Measurements from ENCODE around the gene MARS1.
"Not testable (repeated sequence)": the region's sequence is repeated elsewhere in the genome, so short reads cannot be mapped to it uniquely, and the experiment has no call there.

The MARS1 gene

DNA sequence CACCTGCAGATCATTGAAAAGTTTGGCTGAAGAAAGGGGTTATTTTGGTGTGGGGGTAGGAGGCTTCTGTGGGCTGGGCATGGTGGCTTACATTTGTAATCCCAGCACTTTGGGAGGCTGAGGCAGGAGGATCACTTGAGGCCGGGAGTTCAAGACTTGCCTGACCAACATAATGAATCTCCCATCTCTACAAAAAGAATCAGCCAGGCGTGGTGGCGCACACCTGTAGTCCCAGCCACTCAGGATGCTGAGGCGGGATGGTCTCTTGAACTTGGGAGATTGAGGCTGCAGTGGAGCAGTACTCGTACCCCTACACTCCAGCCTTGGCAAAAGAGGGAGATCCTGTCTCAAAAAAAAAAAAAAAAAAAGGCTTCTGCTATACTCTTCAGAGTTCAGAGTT lies 25.4 kb downstream of the MARS1 start:
- TF ChIP-seq, protein P1, sequence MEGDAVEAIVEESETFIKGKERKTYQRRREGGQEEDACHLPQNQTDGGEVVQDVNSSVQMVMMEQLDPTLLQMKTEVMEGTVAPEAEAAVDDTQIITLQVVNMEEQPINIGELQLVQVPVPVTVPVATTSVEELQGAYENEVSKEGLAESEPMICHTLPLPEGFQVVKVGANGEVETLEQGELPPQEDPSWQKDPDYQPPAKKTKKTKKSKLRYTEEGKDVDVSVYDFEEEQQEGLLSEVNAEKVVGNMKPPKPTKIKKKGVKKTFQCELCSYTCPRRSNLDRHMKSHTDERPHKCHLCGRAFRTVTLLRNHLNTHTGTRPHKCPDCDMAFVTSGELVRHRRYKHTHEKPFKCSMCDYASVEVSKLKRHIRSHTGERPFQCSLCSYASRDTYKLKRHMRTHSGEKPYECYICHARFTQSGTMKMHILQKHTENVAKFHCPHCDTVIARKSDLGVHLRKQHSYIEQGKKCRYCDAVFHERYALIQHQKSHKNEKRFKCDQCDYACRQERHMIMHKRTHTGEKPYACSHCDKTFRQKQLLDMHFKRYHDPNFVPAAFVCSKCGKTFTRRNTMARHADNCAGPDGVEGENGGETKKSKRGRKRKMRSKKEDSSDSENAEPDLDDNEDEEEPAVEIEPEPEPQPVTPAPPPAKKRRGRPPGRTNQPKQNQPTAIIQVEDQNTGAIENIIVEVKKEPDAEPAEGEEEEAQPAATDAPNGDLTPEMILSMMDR (IDR thresholded peaks at IDR 0.05; ENCODE audit: insufficient read depth, low read length): no peak
- TF ChIP-seq POLR2AphosphoS5 (IDR thresholded peaks at IDR 0.05; ENCODE audit: low read depth) (no peak), SPI1 (IDR thresholded peaks at IDR 0.05; ENCODE audit: borderline replicate concordance, low read depth) (no peak), GABPA (IDR thresholded peaks at IDR 0.05; ENCODE audit: low read depth) (no peak)
- TF ChIP-seq, protein P2, sequence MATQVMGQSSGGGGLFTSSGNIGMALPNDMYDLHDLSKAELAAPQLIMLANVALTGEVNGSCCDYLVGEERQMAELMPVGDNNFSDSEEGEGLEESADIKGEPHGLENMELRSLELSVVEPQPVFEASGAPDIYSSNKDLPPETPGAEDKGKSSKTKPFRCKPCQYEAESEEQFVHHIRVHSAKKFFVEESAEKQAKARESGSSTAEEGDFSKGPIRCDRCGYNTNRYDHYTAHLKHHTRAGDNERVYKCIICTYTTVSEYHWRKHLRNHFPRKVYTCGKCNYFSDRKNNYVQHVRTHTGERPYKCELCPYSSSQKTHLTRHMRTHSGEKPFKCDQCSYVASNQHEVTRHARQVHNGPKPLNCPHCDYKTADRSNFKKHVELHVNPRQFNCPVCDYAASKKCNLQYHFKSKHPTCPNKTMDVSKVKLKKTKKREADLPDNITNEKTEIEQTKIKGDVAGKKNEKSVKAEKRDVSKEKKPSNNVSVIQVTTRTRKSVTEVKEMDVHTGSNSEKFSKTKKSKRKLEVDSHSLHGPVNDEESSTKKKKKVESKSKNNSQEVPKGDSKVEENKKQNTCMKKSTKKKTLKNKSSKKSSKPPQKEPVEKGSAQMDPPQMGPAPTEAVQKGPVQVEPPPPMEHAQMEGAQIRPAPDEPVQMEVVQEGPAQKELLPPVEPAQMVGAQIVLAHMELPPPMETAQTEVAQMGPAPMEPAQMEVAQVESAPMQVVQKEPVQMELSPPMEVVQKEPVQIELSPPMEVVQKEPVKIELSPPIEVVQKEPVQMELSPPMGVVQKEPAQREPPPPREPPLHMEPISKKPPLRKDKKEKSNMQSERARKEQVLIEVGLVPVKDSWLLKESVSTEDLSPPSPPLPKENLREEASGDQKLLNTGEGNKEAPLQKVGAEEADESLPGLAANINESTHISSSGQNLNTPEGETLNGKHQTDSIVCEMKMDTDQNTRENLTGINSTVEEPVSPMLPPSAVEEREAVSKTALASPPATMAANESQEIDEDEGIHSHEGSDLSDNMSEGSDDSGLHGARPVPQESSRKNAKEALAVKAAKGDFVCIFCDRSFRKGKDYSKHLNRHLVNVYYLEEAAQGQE (IDR thresholded peaks at IDR 0.05; ENCODE audit: insufficient replicate concordance, low read depth): no peak
- no peaks in the 10 kb centered on the region for H3K27me3 ChIP-seq (ENCODE audit: insufficient read depth, poor library complexity, severe bottlenecking)
- DNase-seq (ENCODE audit: low read depth in 1 of 2, low spot score in 1 of 2): no peak
- no peak overlapping the region for H3K27ac ChIP-seq (replicated peaks)
- H3K4me3 ChIP-seq (replicated peaks; ENCODE audit: insufficient read depth, low read length): no peak overlapping the region

DNA sequence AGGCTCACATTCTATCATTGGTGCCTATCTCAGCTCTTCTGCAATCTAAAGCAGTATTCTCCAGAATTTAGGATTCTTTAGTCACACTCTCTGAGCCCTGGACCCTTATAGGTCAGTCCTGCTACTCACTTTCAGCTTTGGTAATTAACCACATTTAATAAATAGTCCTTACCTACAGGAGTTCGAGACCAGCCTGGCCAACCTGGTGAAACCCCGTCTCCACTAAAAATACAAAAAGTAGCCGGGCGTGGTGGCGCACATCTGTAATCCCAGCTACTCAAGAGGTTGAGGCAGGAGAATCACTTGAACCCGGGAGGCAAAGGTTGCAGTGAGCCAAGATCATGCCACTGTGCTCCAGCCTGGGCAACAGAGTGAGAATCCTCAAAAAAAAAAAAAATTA lies 25.8 kb downstream of the MARS1 start:
- H3K4me3 ChIP-seq (replicated peaks; ENCODE audit: insufficient read depth, low read length); H3K27me3 ChIP-seq (ENCODE audit: insufficient read depth, poor library complexity, severe bottlenecking); H3K27ac ChIP-seq (replicated peaks); DNase-seq (ENCODE audit: low read depth in 1 of 2, low spot score in 1 of 2): not testable (repeated sequence)

DNA sequence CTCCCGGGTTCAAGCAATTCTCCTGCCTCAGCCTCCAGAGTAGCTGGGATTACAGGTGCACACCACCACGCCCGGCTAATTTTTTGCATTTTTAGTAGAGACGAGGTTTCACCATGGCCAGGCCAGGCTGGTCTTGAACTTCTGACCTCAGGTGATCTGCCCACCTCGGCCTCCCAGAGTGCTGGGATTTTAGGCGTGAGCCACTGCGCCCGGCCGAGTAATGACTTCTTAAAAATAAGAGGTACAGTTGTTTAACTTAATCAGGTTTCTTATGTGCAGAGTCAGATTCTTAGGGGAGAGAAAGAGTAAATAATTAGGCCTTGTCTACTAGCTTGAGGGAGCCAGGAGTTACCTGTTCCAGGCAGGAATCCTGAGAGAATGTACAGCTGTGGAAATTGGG lies 26.4 kb downstream of the MARS1 start:
- H3K4me3 ChIP-seq (replicated peaks; ENCODE audit: insufficient read depth, low read length); H3K27me3 ChIP-seq (ENCODE audit: insufficient read depth, poor library complexity, severe bottlenecking); H3K27ac ChIP-seq (replicated peaks); DNase-seq (ENCODE audit: low read depth in 1 of 2, low spot score in 1 of 2): not testable (repeated sequence)

DNA sequence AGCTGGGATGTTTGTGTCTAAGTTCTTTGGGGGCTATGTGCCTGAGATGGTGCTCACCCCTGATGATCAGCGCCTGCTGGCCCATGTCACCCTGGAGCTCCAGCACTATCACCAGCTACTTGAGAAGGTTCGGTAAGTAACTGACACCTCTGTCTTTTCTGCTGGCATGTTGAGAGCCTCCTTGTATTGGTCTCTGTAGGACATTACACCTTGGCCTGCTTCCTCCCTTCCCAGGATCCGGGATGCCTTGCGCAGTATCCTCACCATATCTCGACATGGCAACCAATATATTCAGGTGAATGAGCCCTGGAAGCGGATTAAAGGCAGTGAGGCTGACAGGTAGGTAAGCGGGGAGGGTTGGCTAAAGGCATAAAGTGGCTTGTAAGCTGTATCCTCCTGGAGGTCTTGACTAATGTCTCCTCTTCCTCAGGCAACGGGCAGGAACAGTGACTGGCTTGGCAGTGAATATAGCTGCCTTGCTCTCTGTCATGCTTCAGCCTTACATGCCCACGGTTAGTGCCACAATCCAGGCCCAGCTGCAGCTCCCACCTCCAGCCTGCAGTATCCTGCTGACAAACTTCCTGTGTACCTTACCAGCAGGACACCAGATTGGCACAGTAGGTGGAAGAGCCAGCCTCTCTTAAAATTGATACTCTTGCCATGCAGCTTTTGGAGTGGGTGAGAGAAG lies 27.0 kb downstream of the MARS1 start:
- TF ChIP-seq POLR2AphosphoS5 (IDR thresholded peaks at IDR 0.05; ENCODE audit: low read depth): no peak; the same call in 1 of the 2 replicates
- TF ChIP-seq, protein P1 (IDR thresholded peaks at IDR 0.05; ENCODE audit: insufficient read depth, low read length): no peak
- TF ChIP-seq GABPA (IDR thresholded peaks at IDR 0.05; ENCODE audit: low read depth): no peak
- no peak for DNase-seq (ENCODE audit: low read depth in 1 of 2, low spot score in 1 of 2)
- H3K27ac ChIP-seq (replicated peaks): no peak overlapping the region
- H3K4me3 ChIP-seq (replicated peaks; ENCODE audit: insufficient read depth, low read length): no peak overlapping the region
- H3K27me3 ChIP-seq (ENCODE audit: insufficient read depth, poor library complexity, severe bottlenecking): no peaks in the 10 kb centered on the region

DNA sequence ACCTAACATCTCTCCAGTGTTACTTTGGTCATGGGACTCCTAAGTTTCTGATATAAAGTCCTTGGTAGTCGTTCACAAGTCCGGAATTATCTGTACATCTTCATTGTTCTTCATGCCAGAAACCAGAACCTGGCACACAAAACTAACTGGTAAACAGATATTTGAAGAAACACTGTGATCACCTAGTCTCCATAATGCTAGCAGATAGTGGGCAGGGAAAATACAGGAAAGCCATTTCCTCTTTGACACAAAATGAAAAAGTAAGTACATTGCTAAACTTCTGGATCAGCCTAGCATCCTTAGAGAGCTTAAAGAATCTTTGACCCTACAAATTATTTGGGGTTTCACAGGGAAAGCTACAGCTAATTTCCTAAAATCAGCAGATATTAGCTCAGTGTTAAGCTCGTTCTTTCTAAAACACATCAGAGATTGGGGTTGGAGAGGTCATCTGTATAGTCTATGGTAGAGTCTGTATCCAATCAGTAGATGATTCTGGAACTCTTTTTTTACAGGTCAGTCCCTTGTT lies 27.6 kb downstream of the MARS1 start:
- DNase-seq (ENCODE audit: low read depth in 1 of 2, low spot score in 1 of 2): no peak
- no peak overlapping the region for H3K27ac ChIP-seq (replicated peaks)
- no peak for TF ChIP-seq GABPA (IDR thresholded peaks at IDR 0.05; ENCODE audit: low read depth)
- TF ChIP-seq, protein P1 (IDR thresholded peaks at IDR 0.05; ENCODE audit: insufficient read depth, low read length): no peak
- TF ChIP-seq, protein P2 (IDR thresholded peaks at IDR 0.05; ENCODE audit: insufficient replicate concordance, low read depth): no peak
- no peak for TF ChIP-seq POLR2AphosphoS5 (IDR thresholded peaks at IDR 0.05; ENCODE audit: low read depth)
- no peak for TF ChIP-seq SPI1 (IDR thresholded peaks at IDR 0.05; ENCODE audit: borderline replicate concordance, low read depth)
- H3K4me3 ChIP-seq (replicated peaks; ENCODE audit: insufficient read depth, low read length): no peak overlapping the region
- no peaks in the 10 kb centered on the region for H3K27me3 ChIP-seq (ENCODE audit: insufficient read depth, poor library complexity, severe bottlenecking)

Measured in HL-60 (cell line).